Keratinocyte (primary cell): ENCODE results near the gene CERT1.

ENCODE experiments used
- CTCF ChIP-seq, 3 experiments: IDR thresholded peaks in 1 of 3; conservative IDR thresholded peaks in 1 of 3; optimal IDR thresholded peaks in 1 of 3; 2 replicates in 2 of 3; 3 replicates in 1 of 3; pipeline versions ENCODE3 to v1.5.1; 2011; ENCODE audit warnings: low read length in 3 of 3, mild to moderate bottlenecking in 3 of 3, moderate library complexity in 2 of 3, control low read depth in 1 of 3, inconsistent platforms in 1 of 3; ENCODE audit not compliant: insufficient read depth in 2 of 3; ENCODE audit errors: extremely low read depth in 1 of 3
- EZH2 ChIP-seq: IDR thresholded peaks from one replicate; pipeline ENCODE4 v1.6.1; 2012; ENCODE audit warnings: inconsistent platforms, mild to moderate bottlenecking, low read length, moderate library complexity

GRCh38 chr5:75457161-75457560 lies 54.3 kb downstream of the CERT1 start:
- TF ChIP-seq CTCF (optimal IDR thresholded peaks at IDR 0.05 in 1 of 3, IDR thresholded peaks at IDR 0.05 in 1 of 3, conservative IDR thresholded peaks at IDR 0.05 in 1 of 3; ENCODE audit: extremely low read depth in 1 of 3, insufficient read depth in 2 of 3, low read length in 3 of 3): no peak
- no peak for TF ChIP-seq EZH2
